ENCODE results near the gene RANBP9.

DNA sequence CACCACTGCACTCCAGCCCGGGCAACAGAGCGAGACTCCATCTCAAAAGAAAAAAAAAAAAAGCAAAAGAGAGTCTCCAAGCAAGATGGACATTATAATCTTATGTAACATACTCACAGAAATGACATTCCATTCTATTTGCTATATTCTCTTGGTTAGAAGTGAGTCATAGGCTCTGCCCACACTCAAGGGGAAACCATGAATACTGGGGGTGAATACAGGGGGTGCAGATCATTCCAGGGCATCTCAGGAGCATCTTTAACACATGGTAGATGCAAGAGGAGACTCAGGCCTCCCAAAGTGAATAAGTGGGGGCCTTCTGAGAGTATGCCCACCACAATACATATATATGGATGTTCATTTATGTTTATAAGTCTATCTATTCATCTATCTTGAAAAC, 18.3 kb upstream of the RANBP9 start:
- TF ChIP-seq, protein P1, sequence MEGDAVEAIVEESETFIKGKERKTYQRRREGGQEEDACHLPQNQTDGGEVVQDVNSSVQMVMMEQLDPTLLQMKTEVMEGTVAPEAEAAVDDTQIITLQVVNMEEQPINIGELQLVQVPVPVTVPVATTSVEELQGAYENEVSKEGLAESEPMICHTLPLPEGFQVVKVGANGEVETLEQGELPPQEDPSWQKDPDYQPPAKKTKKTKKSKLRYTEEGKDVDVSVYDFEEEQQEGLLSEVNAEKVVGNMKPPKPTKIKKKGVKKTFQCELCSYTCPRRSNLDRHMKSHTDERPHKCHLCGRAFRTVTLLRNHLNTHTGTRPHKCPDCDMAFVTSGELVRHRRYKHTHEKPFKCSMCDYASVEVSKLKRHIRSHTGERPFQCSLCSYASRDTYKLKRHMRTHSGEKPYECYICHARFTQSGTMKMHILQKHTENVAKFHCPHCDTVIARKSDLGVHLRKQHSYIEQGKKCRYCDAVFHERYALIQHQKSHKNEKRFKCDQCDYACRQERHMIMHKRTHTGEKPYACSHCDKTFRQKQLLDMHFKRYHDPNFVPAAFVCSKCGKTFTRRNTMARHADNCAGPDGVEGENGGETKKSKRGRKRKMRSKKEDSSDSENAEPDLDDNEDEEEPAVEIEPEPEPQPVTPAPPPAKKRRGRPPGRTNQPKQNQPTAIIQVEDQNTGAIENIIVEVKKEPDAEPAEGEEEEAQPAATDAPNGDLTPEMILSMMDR (IDR thresholded peaks at IDR 0.05; ENCODE audit: poor library complexity) = no peak
- no peak for TF ChIP-seq EZH2 (IDR thresholded peaks at IDR 0.05; ENCODE audit: borderline replicate concordance)
- no peak for TF ChIP-seq EZH2phosphoT487 (IDR thresholded peaks at IDR 0.05; ENCODE audit: low read depth, severe bottlenecking, unreplicated experiment)

Measured in hepatocyte (in vitro differentiated cells).